ENCODE data around the gene PTPRD. TPM values are rescaled to one million over a fixed set of nuclear protein-coding genes. Genes with fewer than 3 reads are reported as not detected.

The PTPRD gene
- total RNA-seq, 1 experiment from 2014 or later = 1.8 TPM

GRCh38 chr9:8685825-8686224 is 1927.0 kb downstream of the PTPRD start:
- no peaks in the 10 kb centered on the region for H3K4me1 Mint-ChIP-seq (ENCODE audit: low read depth, unreplicated experiment)

GRCh38 chr9:8684978-8685708 is 1927.7 kb downstream of the PTPRD start:
- Mint-ChIP-seq H3K9me3 (ENCODE audit: low read depth, unreplicated experiment) (no peaks in the 10 kb centered on the region), H3K27me3 (ENCODE audit: unreplicated experiment) (no peaks in the 10 kb centered on the region), H3K36me3 (ENCODE audit: insufficient read depth, unreplicated experiment) (no peaks in the 10 kb centered on the region), H3K4me3 (ENCODE audit: low read depth, unreplicated experiment) (no peak overlapping the region), H3K4me1 (ENCODE audit: low read depth, unreplicated experiment) (no peaks in the 10 kb centered on the region), H3K27ac (ENCODE audit: unreplicated experiment) (no peak overlapping the region)
- CTCF ChIA-PET = no interaction called here
- no peak for DNase-seq
- TF ChIP-seq, protein P1, sequence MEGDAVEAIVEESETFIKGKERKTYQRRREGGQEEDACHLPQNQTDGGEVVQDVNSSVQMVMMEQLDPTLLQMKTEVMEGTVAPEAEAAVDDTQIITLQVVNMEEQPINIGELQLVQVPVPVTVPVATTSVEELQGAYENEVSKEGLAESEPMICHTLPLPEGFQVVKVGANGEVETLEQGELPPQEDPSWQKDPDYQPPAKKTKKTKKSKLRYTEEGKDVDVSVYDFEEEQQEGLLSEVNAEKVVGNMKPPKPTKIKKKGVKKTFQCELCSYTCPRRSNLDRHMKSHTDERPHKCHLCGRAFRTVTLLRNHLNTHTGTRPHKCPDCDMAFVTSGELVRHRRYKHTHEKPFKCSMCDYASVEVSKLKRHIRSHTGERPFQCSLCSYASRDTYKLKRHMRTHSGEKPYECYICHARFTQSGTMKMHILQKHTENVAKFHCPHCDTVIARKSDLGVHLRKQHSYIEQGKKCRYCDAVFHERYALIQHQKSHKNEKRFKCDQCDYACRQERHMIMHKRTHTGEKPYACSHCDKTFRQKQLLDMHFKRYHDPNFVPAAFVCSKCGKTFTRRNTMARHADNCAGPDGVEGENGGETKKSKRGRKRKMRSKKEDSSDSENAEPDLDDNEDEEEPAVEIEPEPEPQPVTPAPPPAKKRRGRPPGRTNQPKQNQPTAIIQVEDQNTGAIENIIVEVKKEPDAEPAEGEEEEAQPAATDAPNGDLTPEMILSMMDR (IDR thresholded peaks at IDR 0.05; ENCODE audit: unreplicated experiment) = no peak
- no TSS peak for BruUV-seq (replicated peaks)
- intact Hi-C loops (cut with micrococcal nuclease; ENCODE audit: unreplicated experiment) = no loop called here

More at GRCh38 chr9:8685825-8686224, 1927.0 kb downstream of the PTPRD start:
- no peaks in the 10 kb centered on the region for H3K9me3 Mint-ChIP-seq (ENCODE audit: low read depth, unreplicated experiment)
- H3K4me3 Mint-ChIP-seq (ENCODE audit: low read depth, unreplicated experiment) = no peak overlapping the region
- no peak for DNase-seq
- intact Hi-C loops (cut with micrococcal nuclease; ENCODE audit: unreplicated experiment) = no loop called here
- no TSS peak for BruUV-seq (replicated peaks)
- TF ChIP-seq, protein P1 (IDR thresholded peaks at IDR 0.05; ENCODE audit: unreplicated experiment) = no peak
- no peak overlapping the region for H3K27ac Mint-ChIP-seq (ENCODE audit: unreplicated experiment)
- CTCF ChIA-PET = no interaction called here
- H3K27me3 Mint-ChIP-seq (ENCODE audit: unreplicated experiment) = no peaks in the 10 kb centered on the region
- H3K36me3 Mint-ChIP-seq (ENCODE audit: insufficient read depth, unreplicated experiment) = no peaks in the 10 kb centered on the region

DNA sequence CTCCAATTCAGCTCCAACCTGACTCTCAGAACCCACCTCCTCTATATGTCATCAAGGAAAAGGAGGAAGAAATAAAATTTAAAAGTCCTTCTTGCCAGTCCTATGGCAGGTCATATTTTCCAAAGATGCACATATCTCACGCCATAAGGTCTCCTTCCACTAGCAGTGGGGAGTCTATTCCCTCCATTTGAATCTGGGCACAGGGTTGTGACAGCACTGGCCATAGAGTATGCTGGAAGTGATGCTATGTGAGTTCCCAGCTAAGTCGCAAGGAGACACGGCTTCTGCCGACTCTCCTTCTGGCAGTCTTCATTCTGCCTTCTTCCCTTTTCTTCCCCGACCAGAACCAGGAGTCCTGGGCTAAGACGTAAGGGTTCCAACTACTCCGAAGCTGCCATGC is 1929.3 kb downstream of the PTPRD start:
- H3K27ac Mint-ChIP-seq (ENCODE audit: unreplicated experiment) = no peak overlapping the region
- no peaks in the 10 kb centered on the region for H3K4me1 Mint-ChIP-seq (ENCODE audit: low read depth, unreplicated experiment)
- no peak for DNase-seq
- intact Hi-C loops (cut with micrococcal nuclease; ENCODE audit: unreplicated experiment) = no loop called here
- CTCF ChIA-PET = no interaction called here
- TF ChIP-seq, protein P1 (IDR thresholded peaks at IDR 0.05; ENCODE audit: unreplicated experiment) = no peak
- BruUV-seq (replicated peaks) = no TSS peak
- H3K27me3 Mint-ChIP-seq (ENCODE audit: unreplicated experiment) = no peaks in the 10 kb centered on the region
- no peak overlapping the region for H3K4me3 Mint-ChIP-seq (ENCODE audit: low read depth, unreplicated experiment)
- H3K9me3 Mint-ChIP-seq (ENCODE audit: low read depth, unreplicated experiment) = no peaks in the 10 kb centered on the region
- no peaks in the 10 kb centered on the region for H3K36me3 Mint-ChIP-seq (ENCODE audit: insufficient read depth, unreplicated experiment)

GRCh38 chr9:8680658-8681057 is 1932.1 kb downstream of the PTPRD start:
- Mint-ChIP-seq H3K27ac (ENCODE audit: unreplicated experiment) (no peak overlapping the region), H3K9me3 (ENCODE audit: low read depth, unreplicated experiment) (peaks cover 1% of the 10 kb centered on the region), H3K4me3 (ENCODE audit: low read depth, unreplicated experiment) (no peak overlapping the region), H3K4me1 (ENCODE audit: low read depth, unreplicated experiment) (no peaks in the 10 kb centered on the region), H3K36me3 (ENCODE audit: insufficient read depth, unreplicated experiment) (no peaks in the 10 kb centered on the region), H3K27me3 (ENCODE audit: unreplicated experiment) (no peaks in the 10 kb centered on the region)
- CTCF ChIA-PET = no interaction called here
- no TSS peak for BruUV-seq (replicated peaks)
- TF ChIP-seq, protein P1 (IDR thresholded peaks at IDR 0.05; ENCODE audit: unreplicated experiment) = no peak
- intact Hi-C loops (cut with micrococcal nuclease; ENCODE audit: unreplicated experiment) = no loop called here
- DNase-seq = no peak

Measured in Calu3 (cell line).